Fibroblast of lung (primary cell): ENCODE measurements around the gene ADCY2. TPM values are rescaled to one million over a fixed set of nuclear protein-coding genes. Genes with fewer than 3 reads are reported as not detected.

ENCODE experiments used
- DNase-seq, 2 donors: peaks; one replicate each; pipeline versions ENCODE4 v3.0.0 to v3.0.0-alpha.2; 2010; ENCODE audit warnings: low read depth in 2 of 2
- H2AFZ ChIP-seq: 2 replicates; pipeline ENCODE4 v1.5.1; 2012; ENCODE audit warnings: low read length, control low read depth, inconsistent platforms
- H3K27ac ChIP-seq: 2 replicates; pipeline ENCODE4 v1.5.1; 2011; ENCODE audit warnings: low read length, control low read depth; ENCODE audit not compliant: insufficient read depth
- H3K27me3 ChIP-seq: 2 replicates; pipeline ENCODE4 v1.5.1; 2011; ENCODE audit warnings: mild to moderate bottlenecking, low read length; ENCODE audit not compliant: control insufficient read depth, insufficient read depth
- H3K36me3 ChIP-seq: 2 replicates; pipeline ENCODE4 v1.5.1; 2011; ENCODE audit warnings: low read length; ENCODE audit not compliant: control insufficient read depth, insufficient read depth
- H3K4me1 ChIP-seq: 2 replicates; pipeline ENCODE4 v1.5.1; 2011; ENCODE audit warnings: low read length; ENCODE audit not compliant: control insufficient read depth, insufficient read depth; ENCODE audit errors: extremely low read depth
- H3K4me2 ChIP-seq: 2 replicates; pipeline ENCODE4 v1.5.1; 2011; ENCODE audit warnings: low read length, control low read depth; ENCODE audit not compliant: insufficient read depth; ENCODE audit errors: extremely low read depth
- H3K4me3 ChIP-seq, 4 experiments: fragments of 200-600 bp in 1 of 4; sonication (generic) in 1 of 4; replicated peaks in 1 of 4; 2 replicates each; pipeline ENCODE4 v1.5.1; 2011 to 2016; ENCODE audit warnings: low read length in 4 of 4, low read depth in 3 of 4, mild to moderate bottlenecking in 3 of 4, control low read depth in 2 of 4, inconsistent platforms in 1 of 4, mixed read lengths in 1 of 4; ENCODE audit not compliant: insufficient read depth in 1 of 4; ENCODE audit errors: control extremely low read depth in 1 of 4
- H3K79me2 ChIP-seq: 2 replicates; pipeline ENCODE4 v1.5.1; 2012; ENCODE audit warnings: mild to moderate bottlenecking, low read length, inconsistent platforms; ENCODE audit not compliant: control insufficient read depth, insufficient read depth
- H3K9ac ChIP-seq: 2 replicates; pipeline ENCODE4 v1.5.1; 2011; ENCODE audit warnings: mild to moderate bottlenecking, low read length, control low read depth; ENCODE audit not compliant: insufficient read depth
- H3K9me3 ChIP-seq: 2 replicates; pipeline ENCODE4 v1.5.1; 2012; ENCODE audit warnings: low read depth, low read length; ENCODE audit not compliant: control insufficient read depth, insufficient read depth
- H4K20me1 ChIP-seq: 2 replicates; pipeline ENCODE4 v1.5.1; 2011; ENCODE audit warnings: low read length; ENCODE audit not compliant: control insufficient read depth, insufficient read depth; ENCODE audit errors: extremely low read depth
- EZH2 ChIP-seq: IDR thresholded peaks from 2 replicates; pipeline ENCODE4 v1.5.1; 2012; ENCODE audit warnings: low read length, control low read depth, mild to moderate bottlenecking; ENCODE audit errors: missing control alignments
- polyA plus RNA-seq, 2 donors: library from polyadenylated mRNA; depleted of rRNA in 1 of 2; stranded (reverse) in 1 of 2; unstranded in 1 of 2; fragments of >200 nt; gene quantifications; 2 replicates each; pipeline ENCODE4 v1.2.1, GENCODE V29; 2011 to 2012; ENCODE audit warnings: missing spikeins in 1 of 2
- total RNA-seq: library from RNA; depleted of rRNA; stranded (reverse); fragments of >200 nt; gene quantifications from 2 replicates; pipeline ENCODE4 v1.2.1, GENCODE V29; 2014
- TF ChIP-seq, protein P1 (sequence below), 2 donors: IDR thresholded peaks in 1 of 2; conservative IDR thresholded peaks in 1 of 2; 1 replicate in 1 of 2; 2 replicates in 1 of 2; pipeline ENCODE4 v1.5.1; 2011 to 2012; ENCODE audit warnings: low read length in 2 of 2, control low read depth in 1 of 2, inconsistent platforms in 1 of 2, low read depth in 1 of 2, mild to moderate bottlenecking in 1 of 2

ADCY2 gene
- total and polyA plus RNA-seq, 2 donors (not counting 1 experiment from before 2014, with no cell fraction given): under 0.01 to 0.05 TPM

DNA sequence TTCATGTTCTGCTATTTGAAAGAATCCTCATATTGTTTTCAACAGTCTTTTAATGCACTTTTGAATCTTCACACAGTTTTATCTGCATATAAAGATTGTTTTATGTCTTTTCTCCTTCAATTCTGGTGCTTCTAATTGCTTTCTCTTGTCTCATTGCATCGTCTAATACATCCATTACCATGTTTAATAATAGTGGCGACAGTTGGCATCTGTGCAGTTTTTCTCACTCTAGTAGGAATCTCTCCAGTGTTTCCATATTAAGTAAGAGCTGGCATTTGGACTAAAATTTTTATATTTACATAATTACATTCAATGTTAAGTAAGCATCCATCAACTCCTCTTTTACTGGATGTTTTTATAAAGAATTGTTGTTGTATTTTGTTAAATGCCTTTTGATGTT, 49.9 kb downstream of the ADCY2 start:
- TF ChIP-seq, protein P1, sequence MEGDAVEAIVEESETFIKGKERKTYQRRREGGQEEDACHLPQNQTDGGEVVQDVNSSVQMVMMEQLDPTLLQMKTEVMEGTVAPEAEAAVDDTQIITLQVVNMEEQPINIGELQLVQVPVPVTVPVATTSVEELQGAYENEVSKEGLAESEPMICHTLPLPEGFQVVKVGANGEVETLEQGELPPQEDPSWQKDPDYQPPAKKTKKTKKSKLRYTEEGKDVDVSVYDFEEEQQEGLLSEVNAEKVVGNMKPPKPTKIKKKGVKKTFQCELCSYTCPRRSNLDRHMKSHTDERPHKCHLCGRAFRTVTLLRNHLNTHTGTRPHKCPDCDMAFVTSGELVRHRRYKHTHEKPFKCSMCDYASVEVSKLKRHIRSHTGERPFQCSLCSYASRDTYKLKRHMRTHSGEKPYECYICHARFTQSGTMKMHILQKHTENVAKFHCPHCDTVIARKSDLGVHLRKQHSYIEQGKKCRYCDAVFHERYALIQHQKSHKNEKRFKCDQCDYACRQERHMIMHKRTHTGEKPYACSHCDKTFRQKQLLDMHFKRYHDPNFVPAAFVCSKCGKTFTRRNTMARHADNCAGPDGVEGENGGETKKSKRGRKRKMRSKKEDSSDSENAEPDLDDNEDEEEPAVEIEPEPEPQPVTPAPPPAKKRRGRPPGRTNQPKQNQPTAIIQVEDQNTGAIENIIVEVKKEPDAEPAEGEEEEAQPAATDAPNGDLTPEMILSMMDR (conservative IDR thresholded peaks at IDR 0.05 in 1 of 2, IDR thresholded peaks at IDR 0.05 in 1 of 2; ENCODE audit: low read depth in 1 of 2, low read length in 2 of 2): no peak
- no peak for TF ChIP-seq EZH2
- Histone ChIP-seq H3K9ac (no peak overlapping the region), H3K4me1 (no peaks in the 10 kb centered on the region), H3K4me2 (no peak overlapping the region), H4K20me1 (no peaks in the 10 kb centered on the region), H3K9me3 (no peaks in the 10 kb centered on the region), H3K36me3 (no peaks in the 10 kb centered on the region), H2AFZ (no peak overlapping the region), H3K79me2 (no peaks in the 10 kb centered on the region), H3K4me3 (no peak overlapping the region), H3K27ac (no peak overlapping the region), H3K27me3 (no peaks in the 10 kb centered on the region)
- DNase-seq: no peak

GRCh38 chr5:7446913-7447312, 51.0 kb downstream of the ADCY2 start:
- TF ChIP-seq, protein P1 (conservative IDR thresholded peaks at IDR 0.05 in 1 of 2, IDR thresholded peaks at IDR 0.05 in 1 of 2; ENCODE audit: low read depth in 1 of 2, low read length in 2 of 2): no peak
- TF ChIP-seq EZH2: no peak
- no peak for DNase-seq

DNA sequence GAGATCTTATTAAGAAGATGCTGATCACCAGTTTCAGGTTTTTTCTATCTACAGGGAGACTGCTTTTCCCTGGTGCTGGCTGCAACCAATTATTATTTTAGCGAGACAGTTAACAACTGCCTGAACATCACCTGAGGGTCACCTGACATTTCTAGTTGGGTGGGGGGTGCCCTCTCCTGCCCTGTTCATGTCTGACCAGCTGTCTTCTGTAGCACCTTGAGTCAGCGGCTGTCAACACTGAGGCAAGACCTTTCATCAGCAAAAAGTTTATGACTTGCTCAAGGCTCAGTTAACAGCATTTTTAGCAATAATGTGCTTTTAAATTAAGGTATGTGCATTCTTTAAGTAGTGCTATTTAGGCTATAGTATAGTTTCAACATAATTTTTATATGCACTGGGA, 58.0 kb downstream of the ADCY2 start:
- Histone ChIP-seq H3K27me3 (no peaks in the 10 kb centered on the region), H3K79me2 (no peaks in the 10 kb centered on the region), H4K20me1 (no peaks in the 10 kb centered on the region), H3K4me2 (no peak overlapping the region), H3K9ac (no peak overlapping the region), H3K9me3 (no peaks in the 10 kb centered on the region), H3K4me1 (no peaks in the 10 kb centered on the region), H3K27ac (no peak overlapping the region), H3K36me3 (no peaks in the 10 kb centered on the region), H2AFZ (no peak overlapping the region), H3K4me3 (no peak overlapping the region)
- DNase-seq: no peak
- TF ChIP-seq, protein P1 (conservative IDR thresholded peaks at IDR 0.05 in 1 of 2, IDR thresholded peaks at IDR 0.05 in 1 of 2; ENCODE audit: low read depth in 1 of 2, low read length in 2 of 2): no peak

More at GRCh38 chr5:7446913-7447312, 51.0 kb downstream of the ADCY2 start:
- no peak overlapping the region for H3K4me3 ChIP-seq
- H3K79me2 ChIP-seq: no peaks in the 10 kb centered on the region
- no peak overlapping the region for H3K4me2 ChIP-seq
- no peaks in the 10 kb centered on the region for H3K36me3 ChIP-seq
- H3K9me3 ChIP-seq: no peaks in the 10 kb centered on the region
- no peaks in the 10 kb centered on the region for H3K27me3 ChIP-seq
- no peak overlapping the region for H3K27ac ChIP-seq
- H2AFZ ChIP-seq: no peak overlapping the region
- no peak overlapping the region for H3K9ac ChIP-seq
- H3K4me1 ChIP-seq: no peaks in the 10 kb centered on the region
- H4K20me1 ChIP-seq: no peaks in the 10 kb centered on the region
